ENCODE measurements around the gene ALPK1. TPM values are rescaled to one million over a fixed set of nuclear protein-coding genes. Genes with fewer than 3 reads are reported as not detected.

ALPK1 gene
- total RNA-seq, 4 donors from 2014 or later: 6.9 to 42.2 (median 22.9) TPM

DNA sequence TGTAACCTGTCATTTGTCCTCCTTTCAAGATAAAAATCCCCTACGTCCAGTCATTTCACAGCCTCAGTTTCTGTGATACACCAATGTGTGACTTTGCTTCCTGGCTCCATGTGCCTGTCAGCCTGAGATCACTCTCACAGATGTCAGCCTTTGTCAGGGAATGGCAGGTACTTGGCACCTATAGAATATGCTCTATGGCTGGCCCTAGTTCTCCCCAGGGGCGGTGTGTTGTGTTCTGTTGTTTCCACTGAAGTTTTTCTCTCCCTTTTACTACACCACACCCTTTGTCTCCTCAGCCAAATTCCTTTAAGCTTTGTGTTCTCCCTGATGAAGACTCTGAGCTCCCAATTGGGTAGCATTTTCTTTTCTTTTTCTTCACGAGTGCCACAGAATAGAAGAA, 81.7 kb downstream of the ALPK1 start:
- Histone ChIP-seq H3K27me3 (no peaks in the 10 kb centered on the region), H3K36me3 (no peaks in the 10 kb centered on the region), H3K4me3 (no peak overlapping the region), H3K27ac (no peak overlapping the region), H3K4me1 (no peaks in the 10 kb centered on the region), H3K9me3 (no peaks in the 10 kb centered on the region)
- intact Hi-C loops (cut with DNase I; ENCODE audit: low total_unique reads): no loop called here
- no peak for TF ChIP-seq POLR2A (IDR thresholded peaks at IDR 0.05)
- TF ChIP-seq, protein P1, sequence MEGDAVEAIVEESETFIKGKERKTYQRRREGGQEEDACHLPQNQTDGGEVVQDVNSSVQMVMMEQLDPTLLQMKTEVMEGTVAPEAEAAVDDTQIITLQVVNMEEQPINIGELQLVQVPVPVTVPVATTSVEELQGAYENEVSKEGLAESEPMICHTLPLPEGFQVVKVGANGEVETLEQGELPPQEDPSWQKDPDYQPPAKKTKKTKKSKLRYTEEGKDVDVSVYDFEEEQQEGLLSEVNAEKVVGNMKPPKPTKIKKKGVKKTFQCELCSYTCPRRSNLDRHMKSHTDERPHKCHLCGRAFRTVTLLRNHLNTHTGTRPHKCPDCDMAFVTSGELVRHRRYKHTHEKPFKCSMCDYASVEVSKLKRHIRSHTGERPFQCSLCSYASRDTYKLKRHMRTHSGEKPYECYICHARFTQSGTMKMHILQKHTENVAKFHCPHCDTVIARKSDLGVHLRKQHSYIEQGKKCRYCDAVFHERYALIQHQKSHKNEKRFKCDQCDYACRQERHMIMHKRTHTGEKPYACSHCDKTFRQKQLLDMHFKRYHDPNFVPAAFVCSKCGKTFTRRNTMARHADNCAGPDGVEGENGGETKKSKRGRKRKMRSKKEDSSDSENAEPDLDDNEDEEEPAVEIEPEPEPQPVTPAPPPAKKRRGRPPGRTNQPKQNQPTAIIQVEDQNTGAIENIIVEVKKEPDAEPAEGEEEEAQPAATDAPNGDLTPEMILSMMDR (IDR thresholded peaks at IDR 0.05): no peak
- no peak for DNase-seq

DNA sequence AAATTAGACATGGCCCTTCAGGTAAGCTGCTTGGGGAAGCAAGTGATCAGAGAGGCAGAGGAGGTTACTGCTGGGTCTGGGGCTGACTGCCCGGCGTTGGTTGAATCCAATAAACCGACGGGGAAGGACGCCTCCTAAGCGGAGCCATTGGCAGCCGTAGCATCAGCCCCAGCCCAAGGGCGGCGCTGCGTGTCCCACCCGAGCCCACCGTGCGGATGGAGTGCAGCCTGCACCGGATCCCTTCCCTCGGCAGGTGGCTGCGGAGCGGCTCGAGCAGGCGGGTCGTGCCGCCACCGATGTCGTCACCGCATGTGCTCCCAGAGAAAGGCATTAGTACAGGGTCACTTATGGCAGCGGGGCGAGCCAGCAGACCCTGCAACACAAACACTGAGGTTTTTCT, 82.1 kb downstream of the ALPK1 start:
- no peaks in the 10 kb centered on the region for H3K4me1 ChIP-seq
- no peaks in the 10 kb centered on the region for H3K36me3 ChIP-seq
- no peaks in the 10 kb centered on the region for H3K27me3 ChIP-seq
- H3K27ac ChIP-seq: no peak overlapping the region
- intact Hi-C loops (cut with DNase I; ENCODE audit: low total_unique reads): no loop called here
- no peaks in the 10 kb centered on the region for H3K9me3 ChIP-seq
- TF ChIP-seq, protein P1 (IDR thresholded peaks at IDR 0.05): no peak
- TF ChIP-seq POLR2A (IDR thresholded peaks at IDR 0.05): no peak
- no peak for DNase-seq
- no peak overlapping the region for H3K4me3 ChIP-seq

DNA sequence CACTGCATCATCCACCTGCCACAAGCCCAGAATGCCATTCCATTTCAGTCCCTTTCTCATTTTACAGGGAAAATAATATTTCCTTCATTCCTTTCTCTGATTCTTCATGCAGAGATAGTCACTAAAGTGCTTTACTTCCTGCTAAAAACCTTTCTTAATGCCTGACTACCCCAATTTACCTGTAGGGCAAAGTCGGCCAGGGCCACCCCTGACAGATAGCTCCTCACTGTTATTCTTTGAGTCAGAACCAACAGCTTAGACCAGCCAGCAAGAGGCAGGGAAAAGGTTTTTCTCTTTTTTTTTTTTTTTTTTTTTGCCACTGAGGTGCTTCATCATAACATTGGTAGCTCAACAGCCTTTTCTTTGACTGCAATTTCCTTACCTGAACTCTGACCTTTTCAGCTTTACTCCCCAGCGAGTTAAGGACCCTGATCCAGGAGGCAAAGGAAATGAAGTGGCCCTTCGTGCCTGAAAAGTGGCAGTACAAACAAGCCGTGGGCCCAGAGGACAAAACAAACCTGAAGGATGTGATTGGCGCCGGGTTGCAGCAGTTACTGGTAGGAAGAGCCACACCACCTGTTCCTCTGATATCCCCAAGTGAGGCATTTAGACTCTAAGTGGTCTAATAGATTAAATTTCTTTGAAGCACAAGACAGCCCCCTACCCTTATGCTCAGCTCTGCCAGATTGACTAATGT, 85.0 kb downstream of the ALPK1 start:
- Histone ChIP-seq H3K4me3 (no peak overlapping the region), H3K27me3 (no peaks in the 10 kb centered on the region), H3K9me3 (no peaks in the 10 kb centered on the region), H3K4me1 (no peaks in the 10 kb centered on the region), H3K36me3 (no peaks in the 10 kb centered on the region), H3K27ac (no peak overlapping the region)
- DNase-seq: no peak
- TF ChIP-seq, protein P1 (IDR thresholded peaks at IDR 0.05): no peak
- TF ChIP-seq POLR2A (IDR thresholded peaks at IDR 0.05): no peak
- intact Hi-C loops (cut with DNase I; ENCODE audit: low total_unique reads): no loop called here

DNA sequence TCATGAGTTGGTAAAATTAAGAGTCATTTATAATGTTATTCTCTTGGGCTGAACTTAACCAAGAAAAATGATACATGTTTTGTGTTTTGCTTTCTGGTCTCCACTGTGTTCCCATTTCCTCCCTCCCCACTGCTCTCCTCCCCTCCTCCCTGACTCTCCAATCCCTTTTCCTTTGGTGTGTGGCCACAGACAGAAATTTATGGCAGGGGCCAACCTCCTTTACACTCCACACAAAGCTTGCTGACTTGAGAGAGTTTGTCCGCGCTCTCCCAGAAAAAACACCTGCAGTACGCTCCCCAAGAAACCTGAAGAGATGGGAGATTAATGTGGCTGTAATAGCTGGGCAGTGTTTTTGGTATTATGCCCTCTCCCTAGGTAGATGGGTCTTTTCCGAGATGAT, 88.9 kb downstream of the ALPK1 start:
- no peak for DNase-seq
- TF ChIP-seq, protein P1 (IDR thresholded peaks at IDR 0.05): no peak
- no peak for TF ChIP-seq POLR2A (IDR thresholded peaks at IDR 0.05)
- H3K36me3 ChIP-seq: no peaks in the 10 kb centered on the region
- no peaks in the 10 kb centered on the region for H3K4me1 ChIP-seq
- no peaks in the 10 kb centered on the region for H3K9me3 ChIP-seq
- H3K27me3 ChIP-seq: no peaks in the 10 kb centered on the region
- no peak overlapping the region for H3K27ac ChIP-seq
- H3K4me3 ChIP-seq: no peak overlapping the region
- intact Hi-C loops (cut with DNase I; ENCODE audit: low total_unique reads): no loop called here

DNA sequence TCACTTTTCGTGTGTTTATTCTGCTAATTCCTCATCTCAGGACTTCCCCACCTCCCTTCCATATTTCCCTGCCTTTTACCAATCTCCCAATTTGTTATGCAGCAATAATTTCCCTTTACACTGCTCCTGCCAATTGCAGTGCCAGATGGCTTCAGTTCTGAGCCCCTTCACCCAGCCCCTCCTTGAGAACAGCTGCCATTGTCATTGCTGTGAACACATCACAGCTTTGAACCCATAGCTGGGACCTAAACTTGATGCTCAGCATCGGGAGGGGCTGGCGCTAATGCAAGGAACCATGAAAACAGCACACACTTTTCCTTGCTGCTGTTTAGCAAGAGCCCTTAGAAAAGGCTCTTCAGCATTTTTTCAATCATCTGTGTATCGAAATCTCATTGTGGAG, 104.9 kb downstream of the ALPK1 start:
- Histone ChIP-seq H3K27me3 (no peaks in the 10 kb centered on the region), H3K27ac (no peak overlapping the region), H3K4me1 (no peaks in the 10 kb centered on the region), H3K9me3 (no peaks in the 10 kb centered on the region), H3K4me3 (no peak overlapping the region), H3K36me3 (no peaks in the 10 kb centered on the region)
- intact Hi-C loops (cut with DNase I; ENCODE audit: low total_unique reads): no loop called here
- TF ChIP-seq, protein P1 (IDR thresholded peaks at IDR 0.05): no peak
- no peak for TF ChIP-seq POLR2A (IDR thresholded peaks at IDR 0.05)
- no peak for DNase-seq

All from uterus (tissue), 4 donors.